Left ventricle myocardium inferior (tissue), 1 donor: ENCODE results near the gene CEMIP2. TPM values are rescaled to one million over a fixed set of nuclear protein-coding genes. Genes with fewer than 3 reads are reported as not detected.
A peak's percentile ranks its signal among the peaks of the same experiment; 100 is the strongest.

Source experiments
- DNase-seq: peaks from one replicate; pipeline ENCODE4 v3.0.0-alpha.2; 2020
- H3K27ac ChIP-seq: fragments of 200-600 bp; replicated peaks from 2 replicates; pipeline ENCODE4 v1.8.0; 2021
- H3K27me3 ChIP-seq: fragments of 200-600 bp; 2 replicates; pipeline ENCODE4 v1.8.0; 2021; ENCODE audit warnings: low read depth
- H3K36me3 ChIP-seq: fragments of 200-600 bp; 2 replicates; pipeline ENCODE4 v1.8.0; 2021
- H3K4me1 ChIP-seq: fragments of 200-600 bp; 2 replicates; pipeline ENCODE4 v1.8.0; 2021
- H3K4me3 ChIP-seq: fragments of 200-600 bp; 2 replicates; pipeline ENCODE4 v1.8.0; 2021; ENCODE audit warnings: mild to moderate bottlenecking, moderate library complexity
- H3K9me3 ChIP-seq: fragments of 200-600 bp; replicated peaks from 2 replicates; pipeline ENCODE4 v1.8.0; 2021
- CTCF ChIP-seq: fragments of 200-600 bp; IDR thresholded peaks from 2 replicates; pipeline ENCODE4 v1.8.0; 2021; ENCODE audit warnings: antibody characterized with exemption, mild to moderate bottlenecking, borderline replicate concordance
- intact Hi-C: fragments of 100-400 bp; cut with micrococcal nuclease; formaldehyde crosslinking; loops from one replicate; pipeline ENCODE4 v1.11.0; 2022
- total RNA-seq: library from RNA; stranded (reverse); fragmentation: NEBNext Ultra II Directional; extraction: Animal tissue kit (Norgen Biotek cat#: 25700); gene quantifications from one replicate; pipeline ENCODE4 v1.2.1, GENCODE V29; 2021
- donor health status: DM: no; HTN: yes; CAD: no; lungs with severe emphysema.

The CEMIP2 gene
- total RNA-seq, 1 donor from 2014 or later = 11.7 TPM

- intact Hi-C loops = no loop called here
- Histone ChIP-seq H3K27me3 (no peaks in the 10 kb centered on the region), H3K4me1 (peaks cover 39% of the 10 kb centered on the region), H3K36me3 (no peaks in the 10 kb centered on the region), H3K9me3 (no peaks in the 10 kb centered on the region), H3K4me3 (peak overlapping the region; percentile 88), H3K27ac (peak overlapping the region; percentile 98)
- no peak for TF ChIP-seq CTCF
- DNase-seq = no peak
These were observed 1.9 kb upstream of the CEMIP2 start for GRCh38 chr9:71770170-71770569.

- H3K27ac ChIP-seq = peak overlapping the region; percentile 98
- DNase-seq = peak; percentile 86
- intact Hi-C loops = loop anchor here (10.0 kb wide), 1 partner anchor 165 kb away; no protein-coding TSS in a partner anchor
- TF ChIP-seq CTCF = peak; percentile 22
- H3K27me3 ChIP-seq = no peaks in the 10 kb centered on the region
- no peaks in the 10 kb centered on the region for H3K36me3 ChIP-seq
- H3K9me3 ChIP-seq = no peaks in the 10 kb centered on the region
- peak overlapping the region; percentile 88 for H3K4me3 ChIP-seq
- peaks cover 46% of the 10 kb centered on the region for H3K4me1 ChIP-seq
These were observed 1.2 kb upstream of the CEMIP2 start for GRCh38 chr9:71769175-71770161.

- no peak for TF ChIP-seq CTCF
- Histone ChIP-seq H3K4me3 (peak overlapping the region; percentile 88), H3K9me3 (no peaks in the 10 kb centered on the region), H3K27me3 (no peaks in the 10 kb centered on the region), H3K27ac (peak overlapping the region; percentile 98), H3K4me1 (peaks cover 57% of the 10 kb centered on the region), H3K36me3 (no peaks in the 10 kb centered on the region)
- DNase-seq = peak; percentile 20
- intact Hi-C loops = loop anchor here (10.0 kb wide), 1 partner anchor 163 kb away; no protein-coding TSS in a partner anchor
These were observed 464 bp downstream of the CEMIP2 start for GRCh38 chr9:71767776-71768321.

- no peaks in the 10 kb centered on the region for H3K36me3 ChIP-seq
- H3K9me3 ChIP-seq = no peaks in the 10 kb centered on the region
- H3K4me3 ChIP-seq = peak overlapping the region; percentile 88
- intact Hi-C loops = loop anchor here (10.0 kb wide), 1 partner anchor 162 kb away; no protein-coding TSS in a partner anchor
- peaks cover 57% of the 10 kb centered on the region for H3K4me1 ChIP-seq
- H3K27ac ChIP-seq = no peak overlapping the region
- no peak for TF ChIP-seq CTCF
- no peak for DNase-seq
- no peaks in the 10 kb centered on the region for H3K27me3 ChIP-seq
These were observed 1.0 kb downstream of the CEMIP2 start for GRCh38 chr9:71767163-71767775.

- Histone ChIP-seq H3K27me3 (no peaks in the 10 kb centered on the region), H3K36me3 (no peaks in the 10 kb centered on the region), H3K9me3 (no peaks in the 10 kb centered on the region), H3K4me3 (peak overlapping the region; percentile 88), H3K4me1 (peaks cover 57% of the 10 kb centered on the region), H3K27ac (no peak overlapping the region)
- no peak for DNase-seq
- intact Hi-C loops = loop anchor here (10.0 kb wide), 1 partner anchor 162 kb away; no protein-coding TSS in a partner anchor
- no peak for TF ChIP-seq CTCF
These were observed 1.6 kb downstream of the CEMIP2 start for GRCh38 chr9:71766663-71767062.
